ENCODE data around the gene GCFC2.

DNA sequence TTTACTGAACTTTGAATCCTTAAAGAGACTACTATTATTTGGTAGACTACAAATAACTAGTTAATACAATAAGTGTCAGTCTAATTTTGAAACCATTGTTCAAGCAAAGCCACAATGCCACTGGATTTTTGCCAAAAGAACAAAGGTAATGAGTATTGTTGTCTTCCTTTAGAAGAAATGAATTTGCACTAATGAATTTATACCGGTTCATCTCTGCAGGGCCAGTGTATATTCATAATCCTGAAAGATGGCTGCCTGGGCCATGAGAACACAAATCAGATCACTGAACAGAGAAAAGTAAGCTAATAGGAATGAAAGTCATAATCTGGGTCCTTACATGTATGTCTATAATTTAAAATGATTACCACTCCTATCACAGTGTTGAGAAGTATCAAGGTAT is 31.2 kb downstream of the GCFC2 start:
- no peak for TF ChIP-seq POLR2AphosphoS5 (IDR thresholded peaks at IDR 0.05; ENCODE audit: insufficient read depth in 1 of 2, low read depth in 1 of 2)
- TF ChIP-seq, protein P1, sequence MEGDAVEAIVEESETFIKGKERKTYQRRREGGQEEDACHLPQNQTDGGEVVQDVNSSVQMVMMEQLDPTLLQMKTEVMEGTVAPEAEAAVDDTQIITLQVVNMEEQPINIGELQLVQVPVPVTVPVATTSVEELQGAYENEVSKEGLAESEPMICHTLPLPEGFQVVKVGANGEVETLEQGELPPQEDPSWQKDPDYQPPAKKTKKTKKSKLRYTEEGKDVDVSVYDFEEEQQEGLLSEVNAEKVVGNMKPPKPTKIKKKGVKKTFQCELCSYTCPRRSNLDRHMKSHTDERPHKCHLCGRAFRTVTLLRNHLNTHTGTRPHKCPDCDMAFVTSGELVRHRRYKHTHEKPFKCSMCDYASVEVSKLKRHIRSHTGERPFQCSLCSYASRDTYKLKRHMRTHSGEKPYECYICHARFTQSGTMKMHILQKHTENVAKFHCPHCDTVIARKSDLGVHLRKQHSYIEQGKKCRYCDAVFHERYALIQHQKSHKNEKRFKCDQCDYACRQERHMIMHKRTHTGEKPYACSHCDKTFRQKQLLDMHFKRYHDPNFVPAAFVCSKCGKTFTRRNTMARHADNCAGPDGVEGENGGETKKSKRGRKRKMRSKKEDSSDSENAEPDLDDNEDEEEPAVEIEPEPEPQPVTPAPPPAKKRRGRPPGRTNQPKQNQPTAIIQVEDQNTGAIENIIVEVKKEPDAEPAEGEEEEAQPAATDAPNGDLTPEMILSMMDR (IDR thresholded peaks at IDR 0.05), result no peak

Measured in vagina (tissue), 2 donors.